GM18867 (cell line): ENCODE measurements around the gene LPAR2.

Source experiments
- ATAC-seq: cut with Tn5 transposase; IDR thresholded peaks from one replicate; pipeline ENCODE4 v1.9.1; 2021; ENCODE audit warnings: mild to moderate bottlenecking, moderate library complexity; ENCODE audit not compliant: unreplicated experiment

Gene LPAR2

DNA sequence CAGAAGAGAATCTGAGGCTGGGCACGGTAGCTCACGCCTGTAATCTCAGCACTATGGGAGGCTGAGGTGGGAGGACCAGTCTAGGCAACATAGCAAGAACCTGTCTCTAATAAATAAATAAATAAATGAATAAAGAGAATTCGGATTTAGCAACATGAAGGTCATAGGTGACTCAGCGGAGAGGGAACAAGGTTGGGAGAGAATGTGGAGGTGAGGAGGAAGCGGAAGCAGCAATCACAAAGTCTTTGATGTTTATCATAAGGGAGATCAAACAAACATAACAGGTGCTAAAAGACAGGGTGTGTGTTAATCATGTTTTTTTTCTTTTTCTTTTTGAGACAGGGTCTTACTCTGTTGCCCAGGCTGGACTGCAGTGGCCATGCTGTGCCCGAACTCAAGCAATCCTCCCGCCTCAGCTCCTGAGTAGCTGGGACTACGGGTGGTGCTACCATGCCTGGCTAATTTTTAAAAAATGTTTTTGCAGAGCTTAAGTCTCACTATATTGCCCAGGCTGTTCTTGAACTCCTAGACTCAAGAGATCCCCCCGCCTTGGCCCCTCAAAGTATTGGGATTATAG, 25.8 kb downstream of the LPAR2 start:
- no peak for ATAC-seq

DNA sequence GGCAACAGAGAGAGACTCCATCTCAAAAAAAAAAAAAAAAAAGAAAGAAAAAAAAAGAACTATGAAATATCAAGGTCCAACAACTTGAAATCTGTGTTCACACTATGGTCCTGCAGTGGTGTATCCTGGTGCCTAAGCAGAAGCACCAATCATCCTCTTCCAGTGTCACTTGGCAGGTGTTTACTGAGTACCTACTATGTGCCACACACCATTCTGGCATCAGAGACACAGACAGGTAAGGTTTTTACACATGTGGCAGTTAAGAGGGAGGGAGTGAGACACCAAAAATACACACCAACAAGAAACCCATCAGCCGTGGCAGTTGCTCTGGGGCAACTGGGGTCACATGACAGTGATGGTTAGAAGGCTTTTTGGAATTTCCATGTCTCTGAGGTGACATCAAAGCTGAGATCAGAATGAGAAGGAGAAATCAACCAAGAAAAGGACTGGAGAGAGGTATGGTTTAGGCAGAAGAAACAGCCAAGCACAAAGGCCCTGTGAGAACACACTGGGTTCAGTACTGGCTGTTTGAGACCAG, 27.2 kb downstream of the LPAR2 start:
- no peak for ATAC-seq

DNA sequence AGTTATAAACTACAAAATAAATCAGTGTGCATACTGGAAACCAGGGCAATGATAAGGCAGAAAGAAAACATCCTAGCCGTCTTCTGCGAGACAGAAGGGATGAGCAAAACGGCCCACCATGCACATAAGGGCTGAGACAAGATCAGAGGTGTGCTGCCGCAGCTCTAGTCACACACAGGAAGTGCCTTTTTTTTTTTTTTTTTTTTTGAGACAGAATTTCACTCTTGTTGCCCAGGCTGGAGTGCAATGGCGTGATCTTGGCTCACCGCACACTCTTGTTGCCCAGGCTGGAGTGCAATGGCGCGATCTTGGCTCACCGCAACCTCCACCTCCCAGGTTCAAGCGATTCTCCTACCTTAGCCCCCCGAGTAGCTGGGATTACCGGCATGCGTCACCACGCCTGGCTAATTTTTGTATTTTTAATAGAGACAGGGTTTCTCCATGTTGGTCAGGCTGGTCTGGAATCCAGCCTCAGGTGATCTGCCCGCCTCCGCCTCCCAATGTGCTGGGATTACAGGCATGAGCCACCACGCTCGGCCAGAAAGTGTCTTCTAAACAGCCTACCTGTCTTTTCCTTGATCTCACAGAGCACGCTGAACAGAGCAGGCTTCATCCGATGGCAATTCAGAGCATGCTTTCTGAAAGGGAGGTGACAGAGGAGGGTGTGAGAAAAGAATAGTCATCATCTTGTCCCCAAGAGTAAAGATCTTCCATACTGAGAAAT, 29.1 kb downstream of the LPAR2 start:
- ATAC-seq: peak; percentile 40

DNA sequence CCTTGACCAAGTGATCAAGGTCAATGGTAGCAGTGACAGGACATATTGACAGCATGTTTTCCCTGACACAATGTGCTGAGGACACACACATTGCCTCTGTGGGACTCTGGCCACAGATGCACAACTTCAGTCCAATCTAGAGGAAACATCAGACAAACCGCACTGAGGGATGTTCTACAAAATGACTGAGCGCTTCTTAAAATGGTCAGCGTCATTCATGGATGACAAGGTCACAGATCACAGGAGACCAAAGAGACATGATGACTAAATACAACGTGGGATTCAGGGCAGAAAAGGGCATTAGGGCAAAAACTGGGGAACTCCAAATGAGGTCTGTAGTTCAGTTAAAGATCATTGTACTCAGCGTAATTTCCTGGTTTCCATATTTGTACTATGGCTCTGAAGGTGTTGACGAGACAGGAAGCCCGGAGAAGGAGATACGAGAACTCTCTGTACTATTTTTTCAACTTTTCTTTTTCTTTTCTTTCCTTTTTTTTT, 30.2 kb downstream of the LPAR2 start:
- ATAC-seq: peak; percentile 59

DNA sequence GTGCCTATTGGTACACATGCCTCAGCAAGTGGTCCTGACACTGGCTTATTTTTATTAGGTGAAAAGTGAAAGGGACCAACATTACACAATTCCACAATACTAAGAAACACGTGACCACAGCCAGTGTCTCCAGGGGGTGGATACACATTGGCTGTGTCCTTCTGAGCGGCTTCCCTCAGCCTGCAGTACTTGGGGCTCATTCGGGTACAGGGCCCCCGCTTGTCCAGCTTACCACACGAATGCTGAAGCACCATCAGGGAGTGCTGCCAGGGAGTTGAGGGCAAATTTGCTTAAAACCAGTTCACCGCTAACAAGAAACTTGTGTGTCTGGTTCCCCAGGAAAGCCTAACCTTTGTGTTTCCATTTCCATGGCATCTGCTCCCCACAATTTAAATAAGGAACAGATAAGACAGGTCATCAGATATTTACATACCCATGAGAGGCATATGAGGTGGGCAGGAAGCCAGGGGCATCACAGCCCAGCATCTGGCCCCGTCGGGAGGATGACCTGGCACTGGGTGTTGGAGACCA, 32.8 kb downstream of the LPAR2 start:
- no peak for ATAC-seq

DNA sequence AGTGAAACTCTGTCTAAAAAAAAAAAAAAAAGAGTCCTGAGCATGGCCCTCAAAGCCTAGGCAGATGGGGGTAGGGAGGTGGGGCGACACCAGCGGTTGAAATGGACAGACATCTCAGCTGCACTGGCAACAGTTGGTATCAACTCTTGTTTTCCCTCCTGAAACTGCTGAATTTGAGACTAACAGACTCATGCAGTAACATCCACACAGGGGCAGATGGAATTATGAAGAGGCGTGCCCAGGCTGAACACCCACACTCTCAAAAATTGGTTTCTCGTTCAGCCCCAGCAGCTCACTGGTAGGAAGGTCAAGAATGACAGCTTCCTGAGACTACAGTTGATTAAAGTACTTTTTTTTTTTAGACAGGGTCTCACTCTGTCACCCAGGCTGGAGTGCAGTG, 33.6 kb downstream of the LPAR2 start:
- ATAC-seq: no peak

DNA sequence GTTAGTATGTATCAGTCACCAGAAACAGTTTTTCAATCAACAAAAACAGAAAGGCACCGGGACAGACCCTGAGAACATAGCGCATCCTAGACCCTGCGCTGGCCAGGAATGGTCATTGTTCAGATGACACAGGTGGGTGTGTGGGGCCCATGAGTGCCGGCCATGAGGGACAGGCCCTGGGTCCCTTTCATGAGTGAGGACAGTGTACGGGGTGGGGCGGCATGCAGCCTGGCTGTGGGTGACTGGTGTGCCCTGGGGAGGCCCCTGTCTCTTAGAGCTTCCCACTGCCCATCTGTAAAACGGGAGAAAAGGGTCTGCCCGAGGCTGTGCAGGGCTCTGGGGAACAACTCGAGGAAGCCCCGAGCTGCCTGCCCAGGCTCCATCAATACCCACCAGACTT, 35.3 kb downstream of the LPAR2 start:
- ATAC-seq: no peak

DNA sequence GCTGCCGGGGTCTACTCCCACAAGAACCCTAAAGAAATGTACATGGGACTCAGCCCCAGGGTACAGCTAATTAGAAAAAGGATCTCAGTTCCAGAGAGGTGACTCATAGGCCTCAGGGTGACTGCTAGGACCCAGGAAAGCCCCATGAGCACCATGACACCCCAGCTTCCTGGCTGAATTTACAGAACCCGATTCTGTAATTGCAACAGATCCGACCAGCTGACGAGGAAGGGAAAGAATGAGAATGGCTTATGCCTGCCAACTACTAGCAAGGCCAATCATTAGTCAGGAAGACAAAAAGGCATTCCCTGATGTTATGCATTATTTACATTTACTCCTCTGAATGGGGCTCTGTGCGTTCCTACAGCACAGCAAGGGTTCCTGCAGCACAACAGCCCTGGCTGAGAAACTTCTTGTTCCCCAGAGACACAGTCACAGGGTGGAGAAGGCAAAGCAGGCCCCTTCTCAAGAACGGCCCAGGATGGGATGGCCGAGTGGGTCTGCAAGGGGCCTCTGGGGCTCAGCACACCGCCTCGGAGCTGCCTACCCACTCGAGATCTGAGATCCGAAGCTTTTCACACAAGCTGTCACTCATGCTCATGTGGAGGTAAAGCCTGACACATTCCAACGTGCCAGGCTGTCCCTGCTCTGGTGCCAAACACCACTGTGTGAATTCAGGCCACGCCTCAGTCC, 36.7 kb downstream of the LPAR2 start:
- peak; percentile 64 for ATAC-seq

DNA sequence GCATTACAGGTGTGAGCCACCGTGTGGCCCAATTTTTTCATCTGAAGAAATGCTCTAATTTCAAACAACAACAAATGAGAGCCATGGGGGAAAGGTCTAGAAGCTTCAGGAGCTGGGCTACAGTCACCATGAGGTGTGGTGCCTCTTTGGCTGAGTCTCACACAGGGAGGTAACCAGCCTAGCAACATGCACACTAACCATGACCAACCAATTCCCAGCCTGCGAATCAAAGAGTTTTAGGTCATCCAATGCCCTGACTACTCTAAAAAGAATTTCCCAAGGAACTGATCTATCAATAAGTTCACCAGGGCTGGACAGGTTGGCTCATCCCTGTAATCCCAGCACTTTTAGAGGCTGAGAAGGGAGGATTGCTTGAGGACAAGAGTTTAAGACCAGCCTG, 39.5 kb downstream of the LPAR2 start:
- no peak for ATAC-seq

DNA sequence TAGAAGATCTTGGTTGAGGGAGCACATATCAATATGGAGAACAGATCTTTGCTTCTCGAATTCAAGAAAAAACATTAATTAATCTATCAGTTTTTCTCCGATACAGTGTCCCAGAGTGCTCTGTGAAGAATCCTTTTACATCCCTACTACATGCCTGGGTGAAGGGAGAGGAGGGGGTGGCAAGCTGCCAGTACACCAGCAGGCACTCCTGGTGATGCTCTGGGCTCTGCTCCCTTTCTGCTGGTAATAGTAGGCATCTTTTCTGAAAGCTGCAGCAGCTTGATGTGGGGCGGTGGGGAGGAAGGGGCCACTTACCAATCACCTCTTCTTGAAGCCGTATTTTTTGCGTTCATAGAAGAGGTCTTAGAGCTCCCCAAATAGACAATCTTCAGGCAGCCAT, 40.2 kb downstream of the LPAR2 start:
- ATAC-seq: no peak

DNA sequence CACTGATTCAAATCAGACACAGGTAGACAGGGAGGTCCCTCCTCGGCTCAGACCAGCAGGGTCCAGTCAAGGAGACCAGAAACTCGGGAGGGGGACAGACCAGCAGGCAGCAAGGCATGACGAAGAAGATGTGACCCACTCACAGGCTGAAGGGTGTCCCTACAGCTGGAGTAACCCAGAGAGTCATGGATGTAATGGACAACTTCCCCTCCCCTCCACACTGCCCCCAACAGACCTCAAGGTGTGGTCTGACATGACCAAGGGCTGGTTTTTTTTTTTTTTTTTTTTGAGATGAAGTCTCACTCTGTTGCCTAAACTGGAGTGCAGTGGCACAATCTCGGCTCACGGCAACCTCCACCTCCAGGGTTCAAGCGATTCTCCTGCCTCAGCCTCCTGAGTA, 43.7 kb downstream of the LPAR2 start:
- ATAC-seq: no peak

DNA sequence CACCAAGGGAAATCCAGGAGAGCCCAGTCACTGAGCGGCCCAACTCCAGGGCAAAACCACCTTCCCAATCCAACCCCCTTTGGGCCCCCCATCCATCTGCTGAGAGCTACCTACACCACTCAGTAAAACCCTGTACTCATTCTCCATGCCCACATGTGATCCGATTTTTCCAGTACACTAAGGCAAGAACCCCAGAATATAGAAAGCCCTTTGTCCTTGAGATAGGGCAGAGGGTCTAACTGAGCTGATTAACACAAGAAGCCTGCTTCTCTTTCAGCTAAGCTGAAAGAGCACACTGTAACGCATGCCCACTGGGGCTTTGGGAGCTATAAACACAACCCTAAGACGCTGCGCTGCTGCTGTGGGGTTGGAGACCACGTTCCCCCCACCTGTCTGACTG, 45.5 kb downstream of the LPAR2 start:
- no peak for ATAC-seq

DNA sequence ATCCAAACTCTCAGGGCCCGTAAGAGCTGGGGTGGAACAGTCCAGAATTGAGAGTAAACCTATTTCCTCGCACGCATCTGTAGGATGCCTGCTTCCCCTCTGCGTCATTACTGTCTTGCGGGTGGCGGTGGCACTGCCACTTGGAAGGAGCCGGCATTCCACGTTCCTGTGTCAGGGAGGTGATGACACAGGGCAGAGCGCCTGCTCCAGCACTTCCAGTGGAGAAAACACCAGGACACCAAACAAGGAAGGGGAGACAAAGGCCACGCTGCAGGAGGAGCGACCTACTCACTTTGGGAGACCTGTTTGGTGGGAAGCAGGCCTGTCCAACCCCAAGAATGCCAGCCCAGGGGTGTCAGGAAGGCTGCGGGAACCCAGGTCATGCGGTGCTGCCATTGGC, 46.6 kb downstream of the LPAR2 start:
- no peak for ATAC-seq

DNA sequence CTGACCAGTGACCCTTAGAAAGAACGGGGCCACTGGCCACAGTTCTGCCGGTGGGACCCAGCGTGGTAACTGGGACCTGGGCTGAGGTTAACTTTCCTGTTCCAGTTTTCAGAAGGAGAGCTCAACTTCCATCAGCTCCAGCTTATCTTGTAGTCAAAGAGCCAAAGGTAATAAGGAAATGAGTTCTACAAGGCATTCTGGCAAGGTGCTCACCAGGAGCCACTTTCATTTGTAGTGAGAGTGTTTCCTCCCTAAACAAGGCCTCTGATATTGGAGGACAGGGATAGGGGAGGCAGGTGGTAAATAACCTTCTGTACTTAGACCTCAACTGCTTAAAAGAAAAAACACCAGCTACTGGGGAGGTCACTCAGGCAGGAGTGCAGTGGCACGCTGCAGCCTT, 47.6 kb downstream of the LPAR2 start:
- ATAC-seq: no peak

DNA sequence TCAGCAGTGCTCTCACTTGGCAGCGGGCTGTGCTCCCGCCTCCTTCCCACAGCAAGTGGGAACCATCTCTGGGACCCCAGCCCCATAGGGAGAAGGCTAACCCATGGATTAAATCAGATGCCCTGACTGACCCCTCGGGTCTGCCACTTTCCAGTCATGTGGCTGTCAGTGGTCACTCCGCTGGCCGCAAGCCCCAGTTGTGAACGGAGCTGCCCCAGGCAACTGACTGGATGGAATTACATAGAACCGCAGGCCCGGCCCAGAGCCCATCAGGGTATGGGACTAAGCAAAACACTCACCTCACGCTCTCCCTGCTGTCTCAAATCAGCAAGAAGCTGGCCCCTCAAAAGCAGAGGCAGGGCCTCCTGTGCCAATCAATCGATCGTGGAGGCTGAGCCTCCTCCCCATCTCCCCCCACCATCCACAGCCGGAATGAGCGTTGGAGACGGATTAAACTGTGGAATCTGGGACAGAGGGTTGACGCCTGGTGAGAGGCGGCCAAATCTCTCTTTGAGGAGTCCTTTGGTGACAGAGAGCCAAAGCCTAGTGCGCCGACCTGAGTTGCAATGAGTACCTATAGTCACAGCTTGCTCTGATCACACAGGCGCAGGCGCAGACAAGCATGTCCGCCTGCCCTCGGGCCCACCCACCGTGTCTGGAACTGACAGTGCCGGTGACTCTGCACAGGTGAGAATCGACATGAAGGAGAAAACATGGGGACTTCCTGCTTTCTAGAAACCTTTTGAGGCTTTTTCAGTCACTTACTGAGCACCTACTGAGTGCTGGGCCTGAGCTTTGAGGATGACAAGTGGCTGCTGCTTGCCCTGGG, 48.3 kb downstream of the LPAR2 start:
- ATAC-seq: no peak

DNA sequence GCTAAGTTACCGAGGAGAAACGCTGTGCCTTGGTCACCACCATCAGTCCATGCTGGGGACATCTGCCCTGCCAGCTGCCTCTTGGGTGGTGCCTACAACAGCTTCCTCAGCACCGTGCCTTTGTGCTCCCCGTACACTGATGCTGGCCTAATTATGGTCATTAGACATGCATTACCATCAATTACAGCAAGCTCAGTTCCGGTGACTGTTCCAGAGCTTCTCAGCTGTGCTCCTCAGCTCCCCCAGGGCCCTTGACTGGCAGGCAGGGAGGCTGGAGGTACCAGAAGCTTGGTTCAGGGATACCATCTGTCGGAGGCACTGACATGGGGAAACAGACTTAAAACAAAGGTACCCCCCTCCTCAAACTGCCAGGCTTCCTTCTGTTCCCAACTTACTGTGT, 49.8 kb downstream of the LPAR2 start:
- no peak for ATAC-seq

DNA sequence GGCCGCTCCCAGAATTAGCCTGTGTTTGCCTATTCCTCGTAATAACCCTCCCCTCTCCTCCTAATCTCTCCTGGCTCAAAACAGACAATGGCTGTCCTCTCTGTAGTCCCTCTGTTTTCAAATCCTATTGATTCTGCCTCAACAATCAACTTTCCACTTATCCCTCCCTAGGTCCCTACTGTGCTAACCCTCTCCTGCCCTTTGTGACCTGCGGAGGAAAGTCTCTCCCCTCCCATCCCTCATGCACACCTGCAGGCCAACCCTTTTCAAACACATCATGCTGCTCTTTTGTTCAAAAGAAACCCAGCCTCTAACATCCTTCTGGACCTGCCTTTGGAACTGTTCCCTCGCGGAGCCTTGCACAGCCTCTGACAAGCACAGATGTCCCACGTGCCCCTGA, 52.6 kb downstream of the LPAR2 start:
- no peak for ATAC-seq
